RCC 7860 (cell line): Measurements from ENCODE around the gene UCKL1.
"Not testable (repeated sequence)": the region's sequence is repeated elsewhere in the genome, so short reads cannot be mapped to it uniquely, and the experiment has no call there.

Experiments used
- DNase-seq: peaks from one replicate; pipeline ENCODE4 v3.0.0-alpha.2; 2015; ENCODE audit warnings: low spot score
- FAIRE-seq: peaks from 2 replicates; lab custom pipeline; 2012; peaks lifted over from hg19 to GRCh38; lab: Jason Lieb, UNC

The UCKL1 gene

DNA sequence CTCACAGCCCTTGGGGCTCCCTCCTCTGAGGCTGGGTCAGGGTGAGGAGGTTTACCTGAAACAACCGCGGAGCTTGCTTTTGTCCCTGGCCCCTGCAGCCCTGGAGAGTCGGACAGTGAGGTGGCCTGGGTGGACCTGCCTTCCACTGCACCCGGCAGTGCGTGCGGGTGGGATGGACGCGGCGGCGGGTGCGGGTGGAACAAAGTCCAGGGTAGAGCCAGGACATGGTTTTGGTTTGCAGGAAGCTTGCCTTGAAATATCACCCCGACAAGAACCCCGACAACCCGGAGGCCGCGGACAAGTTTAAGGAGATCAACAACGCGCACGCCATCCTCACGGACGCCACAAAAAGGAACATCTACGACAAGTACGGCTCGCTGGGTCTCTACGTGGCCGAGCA lies 27.1 kb downstream of the UCKL1 start:
- FAIRE-seq, result no peak
- no peak for DNase-seq

GRCh38 chr20:63926298-63926697 lies 29.9 kb downstream of the UCKL1 start:
- FAIRE-seq, result no peak

GRCh38 chr20:63924241-63924640 lies 32.0 kb downstream of the UCKL1 start:
- DNase-seq, result no peak
- FAIRE-seq, result no peak

More at GRCh38 chr20:63926298-63926697, 29.9 kb downstream of the UCKL1 start:
- no peak for DNase-seq

GRCh38 chr20:63923651-63924050 lies 32.6 kb downstream of the UCKL1 start:
- FAIRE-seq (no peak), DNase-seq (no peak)

- no peak for FAIRE-seq
- DNase-seq, result no peak
Measured at GRCh38 chr20:63920226-63920625, 36.0 kb downstream of the UCKL1 start.

GRCh38 chr20:63919130-63919529 lies 37.1 kb downstream of the UCKL1 start:
- DNase-seq (no peak), FAIRE-seq (no peak)

- FAIRE-seq, result no peak
Measured at GRCh38 chr20:63917811-63918210, 38.4 kb downstream of the UCKL1 start.

DNA sequence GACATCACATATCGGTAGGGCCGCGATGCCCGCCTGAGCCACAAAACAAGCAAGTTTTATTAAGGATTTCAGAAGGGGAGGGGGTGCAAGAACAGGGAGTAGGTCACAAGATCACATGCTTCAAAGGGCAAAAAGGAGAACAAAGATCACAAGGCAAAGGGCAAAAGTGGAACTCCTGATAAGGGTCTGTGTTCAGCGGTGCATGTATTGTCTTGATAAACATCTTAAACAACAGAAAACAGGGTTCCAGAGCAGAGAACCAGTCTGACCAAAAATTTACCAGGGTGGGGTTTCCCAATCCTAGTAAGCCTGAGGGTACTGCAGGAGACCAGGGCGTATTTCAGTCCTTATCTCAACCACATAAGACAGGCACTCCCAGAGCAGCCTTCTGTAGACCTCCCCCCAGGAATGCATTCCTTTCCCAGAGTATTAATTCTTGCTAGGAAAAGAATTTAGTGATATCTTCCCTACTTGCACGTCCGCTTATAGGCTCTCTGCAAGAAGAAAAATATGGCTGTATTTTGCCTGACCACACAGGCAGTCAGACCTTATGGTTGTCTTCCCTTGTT lies 39.8 kb downstream of the UCKL1 start:
- not testable (repeated sequence) for FAIRE-seq, DNase-seq

More at GRCh38 chr20:63917811-63918210, 38.4 kb downstream of the UCKL1 start:
- no peak for DNase-seq

DNA sequence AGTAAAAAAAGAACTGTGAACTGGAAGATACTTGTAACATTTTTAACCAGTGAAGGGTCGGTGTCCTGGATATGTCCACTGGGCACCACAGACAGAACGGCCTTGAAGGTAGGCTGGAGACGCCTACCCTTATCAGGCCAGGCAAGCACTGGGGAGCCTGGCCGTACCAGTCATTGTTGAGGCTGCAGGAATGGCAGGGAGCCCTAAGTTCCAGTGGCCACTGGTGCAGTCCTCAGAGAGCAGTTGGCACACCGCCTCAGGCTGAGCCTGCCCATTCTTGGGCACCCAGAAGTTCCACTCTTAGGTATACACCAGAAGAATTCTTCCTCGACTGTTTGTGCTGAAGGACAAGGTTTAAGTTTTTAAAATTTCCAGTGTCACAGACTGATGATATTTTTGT lies 40.7 kb downstream of the UCKL1 start:
- DNase-seq, result no peak
- FAIRE-seq, result no peak

- no peak for DNase-seq
- no peak for FAIRE-seq
Measured at GRCh38 chr20:63913768-63914167, 42.4 kb downstream of the UCKL1 start.

DNA sequence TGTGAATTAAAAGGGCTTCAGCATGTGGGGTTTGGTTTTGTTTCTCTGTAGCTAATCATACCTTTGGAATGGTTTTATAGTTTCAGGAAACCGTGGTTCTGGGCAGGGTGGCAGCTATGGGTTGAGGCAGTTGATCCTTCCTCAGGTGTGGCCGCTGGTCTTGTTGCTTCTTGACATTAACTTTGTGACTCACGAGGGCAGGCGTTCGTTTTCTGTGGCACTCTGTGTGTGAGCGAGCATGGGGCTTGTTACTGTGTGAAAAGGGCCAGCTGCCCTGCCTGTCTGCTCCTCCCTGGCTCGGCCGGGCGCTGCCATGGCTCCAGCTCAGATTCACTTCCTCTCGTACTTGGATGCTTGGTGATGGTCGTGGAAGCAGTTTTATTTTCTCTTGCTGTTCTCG lies 45.0 kb downstream of the UCKL1 start:
- DNase-seq (no peak), FAIRE-seq (no peak)

- DNase-seq (no peak), FAIRE-seq (no peak)
Measured at GRCh38 chr20:63908008-63908682, 48.1 kb downstream of the UCKL1 start.

GRCh38 chr20:63903796-63904561 lies 52.2 kb downstream of the UCKL1 start:
- DNase-seq, result no peak
- FAIRE-seq, result no peak

GRCh38 chr20:63900413-63900812 lies 55.8 kb downstream of the UCKL1 start:
- no peak for DNase-seq
- FAIRE-seq, result no peak

- DNase-seq (no peak), FAIRE-seq (no peak)
Measured at GRCh38 chr20:63898882-63899558, 57.2 kb downstream of the UCKL1 start.

- no peak for DNase-seq
Measured at GRCh38 chr20:63897978-63898561, 58.1 kb downstream of the UCKL1 start.

GRCh38 chr20:63896264-63897105 lies 59.7 kb downstream of the UCKL1 start:
- FAIRE-seq (no peak), DNase-seq (peak; percentile 33)

More at GRCh38 chr20:63897978-63898561, 58.1 kb downstream of the UCKL1 start:
- FAIRE-seq, result no peak

DNA sequence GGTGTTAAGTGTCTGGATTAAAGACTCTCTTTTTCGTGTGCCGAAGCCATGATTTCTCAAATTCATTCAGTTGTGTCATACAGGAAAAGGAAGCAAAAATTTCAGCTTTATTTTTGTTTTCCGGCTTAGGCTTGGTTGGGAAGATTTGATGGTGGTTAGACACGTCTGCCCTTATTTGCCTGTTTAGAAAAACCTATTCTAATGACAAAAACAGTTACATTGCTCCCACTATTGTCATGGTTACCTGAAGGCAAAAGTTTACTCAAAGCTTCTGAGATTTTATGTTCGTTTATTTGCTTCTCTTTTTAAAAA lies 60.3 kb downstream of the UCKL1 start:
- FAIRE-seq (no peak), DNase-seq (no peak)

DNA sequence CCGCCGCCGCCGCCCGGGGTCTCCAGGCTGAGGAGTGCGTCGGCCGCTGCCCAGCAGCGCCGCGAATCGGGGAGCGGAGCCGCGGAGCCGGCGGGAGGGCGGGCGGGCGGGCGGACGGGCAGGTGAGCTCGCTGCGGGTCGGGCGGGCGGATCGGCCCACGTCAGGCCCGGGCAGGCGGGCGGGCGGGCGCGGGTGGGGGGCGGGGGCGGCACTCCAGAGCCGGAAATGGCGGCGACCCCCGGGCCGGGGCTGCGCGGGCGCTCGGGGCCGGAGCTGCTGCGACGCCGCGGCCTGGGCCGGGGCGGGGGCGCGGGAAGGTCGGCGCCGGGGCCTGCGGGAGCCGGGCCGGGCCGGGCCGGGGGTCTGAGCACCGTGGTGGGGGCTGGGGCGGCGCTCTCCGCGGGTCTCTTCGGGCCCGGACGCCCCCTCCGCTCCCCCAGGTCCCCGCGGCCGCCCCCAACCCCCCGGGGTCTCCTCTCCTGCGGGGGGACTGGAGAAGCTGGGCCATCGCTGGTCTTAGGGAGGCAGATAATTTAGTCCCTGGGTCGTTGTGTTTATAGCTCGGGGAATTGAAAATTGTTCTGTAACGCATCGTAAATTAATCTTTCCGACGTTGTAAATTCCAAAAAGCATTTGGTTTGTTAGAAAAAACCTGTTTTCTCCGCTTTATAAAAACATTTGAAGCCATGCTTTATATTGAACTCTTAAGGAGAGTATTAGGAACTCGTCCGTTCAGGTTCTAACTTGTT lies 60.8 kb downstream of the UCKL1 start:
- FAIRE-seq (no peak), DNase-seq (no peak)
